GM21619 (cell line): ENCODE results near the gene CACNA2D4.
"Not testable (repeated sequence)": the region's sequence is repeated elsewhere in the genome, so short reads cannot be mapped to it uniquely, and the experiment has no call there.

Experiments used
- ATAC-seq: cut with Tn5 transposase; IDR thresholded peaks from one replicate; pipeline ENCODE4 v1.9.1; 2021; ENCODE audit not compliant: unreplicated experiment

Gene CACNA2D4, protein sequence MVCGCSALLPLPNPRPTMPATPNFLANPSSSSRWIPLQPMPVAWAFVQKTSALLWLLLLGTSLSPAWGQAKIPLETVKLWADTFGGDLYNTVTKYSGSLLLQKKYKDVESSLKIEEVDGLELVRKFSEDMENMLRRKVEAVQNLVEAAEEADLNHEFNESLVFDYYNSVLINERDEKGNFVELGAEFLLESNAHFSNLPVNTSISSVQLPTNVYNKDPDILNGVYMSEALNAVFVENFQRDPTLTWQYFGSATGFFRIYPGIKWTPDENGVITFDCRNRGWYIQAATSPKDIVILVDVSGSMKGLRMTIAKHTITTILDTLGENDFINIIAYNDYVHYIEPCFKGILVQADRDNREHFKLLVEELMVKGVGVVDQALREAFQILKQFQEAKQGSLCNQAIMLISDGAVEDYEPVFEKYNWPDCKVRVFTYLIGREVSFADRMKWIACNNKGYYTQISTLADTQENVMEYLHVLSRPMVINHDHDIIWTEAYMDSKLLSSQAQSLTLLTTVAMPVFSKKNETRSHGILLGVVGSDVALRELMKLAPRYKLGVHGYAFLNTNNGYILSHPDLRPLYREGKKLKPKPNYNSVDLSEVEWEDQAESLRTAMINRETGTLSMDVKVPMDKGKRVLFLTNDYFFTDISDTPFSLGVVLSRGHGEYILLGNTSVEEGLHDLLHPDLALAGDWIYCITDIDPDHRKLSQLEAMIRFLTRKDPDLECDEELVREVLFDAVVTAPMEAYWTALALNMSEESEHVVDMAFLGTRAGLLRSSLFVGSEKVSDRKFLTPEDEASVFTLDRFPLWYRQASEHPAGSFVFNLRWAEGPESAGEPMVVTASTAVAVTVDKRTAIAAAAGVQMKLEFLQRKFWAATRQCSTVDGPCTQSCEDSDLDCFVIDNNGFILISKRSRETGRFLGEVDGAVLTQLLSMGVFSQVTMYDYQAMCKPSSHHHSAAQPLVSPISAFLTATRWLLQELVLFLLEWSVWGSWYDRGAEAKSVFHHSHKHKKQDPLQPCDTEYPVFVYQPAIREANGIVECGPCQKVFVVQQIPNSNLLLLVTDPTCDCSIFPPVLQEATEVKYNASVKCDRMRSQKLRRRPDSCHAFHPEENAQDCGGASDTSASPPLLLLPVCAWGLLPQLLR

DNA sequence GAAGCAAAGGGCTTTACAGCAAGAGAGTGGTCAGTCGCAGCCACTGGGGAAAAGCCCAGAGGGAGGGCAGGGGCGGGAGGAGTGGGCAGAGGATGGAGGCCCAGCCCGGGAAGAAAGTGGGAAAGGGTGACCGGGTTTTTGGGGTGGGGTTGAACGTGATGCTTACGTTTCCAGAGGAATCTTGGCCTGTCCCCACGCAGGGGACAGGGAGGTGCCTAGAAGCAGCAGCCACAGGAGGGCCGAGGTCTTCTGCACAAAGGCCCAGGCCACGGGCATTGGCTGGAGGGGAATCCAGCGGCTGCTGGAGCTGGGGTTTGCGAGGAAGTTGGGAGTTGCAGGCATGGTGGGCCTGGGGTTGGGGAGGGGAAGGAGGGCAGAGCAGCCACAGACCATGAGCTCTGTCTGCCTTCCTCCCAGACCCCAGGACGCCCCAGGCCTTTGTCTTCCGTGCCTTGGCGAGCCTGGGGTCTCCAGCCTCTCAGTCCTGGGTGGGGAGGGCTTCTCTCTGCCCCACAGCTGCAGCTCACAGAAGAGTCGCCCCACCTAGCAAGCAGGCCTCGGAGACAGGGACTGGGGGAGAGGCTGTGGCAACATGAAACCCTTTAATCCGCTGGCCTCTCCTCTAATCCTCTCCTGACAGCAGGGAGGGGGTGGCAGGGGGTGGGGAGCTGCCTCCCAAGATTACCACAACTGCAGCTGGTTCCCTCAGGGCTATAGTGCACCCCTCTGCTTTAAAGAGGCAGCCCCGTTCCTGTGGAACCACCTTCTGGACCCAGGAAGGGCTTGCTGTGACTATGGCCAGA is at the start of gene CACNA2D4:
TSS of gene CACNA2D4 (minus strand) at position 572 of the 803 bp plus-strand sequence. CDS start at position 393, 179 bp downstream.
- no peak for ATAC-seq

DNA sequence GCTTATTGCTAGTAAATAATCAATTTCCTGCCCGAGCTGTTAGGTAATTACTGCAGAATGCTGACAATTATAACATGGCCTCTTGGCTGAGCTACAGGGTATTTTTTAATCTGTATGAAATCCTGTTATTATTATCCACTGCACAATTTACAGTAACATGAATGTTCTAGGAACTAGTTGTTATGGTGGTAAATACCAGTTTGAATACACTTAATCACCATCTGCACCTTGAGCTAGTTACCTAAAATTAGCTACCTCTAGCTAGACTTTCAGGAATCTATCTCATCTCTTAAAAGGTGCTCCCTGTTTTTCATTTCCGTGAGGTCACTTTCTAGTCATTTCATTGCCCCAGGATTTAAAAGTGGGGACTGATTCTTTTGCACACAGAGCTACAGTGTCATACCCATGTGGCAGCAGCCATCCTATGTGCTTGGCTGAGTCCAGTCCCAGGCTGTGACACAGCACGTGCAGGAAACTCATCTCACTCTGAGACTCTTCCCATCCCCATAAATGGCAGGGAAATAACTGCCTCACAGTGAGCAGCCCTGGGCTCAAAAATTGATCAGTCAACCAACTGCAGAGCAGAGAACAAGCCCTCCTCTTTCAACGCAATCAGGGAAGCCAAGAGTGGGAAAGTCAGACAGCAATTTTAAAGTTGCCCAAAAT is 48.2 kb upstream of the CACNA2D4 start:
- ATAC-seq, result no peak

DNA sequence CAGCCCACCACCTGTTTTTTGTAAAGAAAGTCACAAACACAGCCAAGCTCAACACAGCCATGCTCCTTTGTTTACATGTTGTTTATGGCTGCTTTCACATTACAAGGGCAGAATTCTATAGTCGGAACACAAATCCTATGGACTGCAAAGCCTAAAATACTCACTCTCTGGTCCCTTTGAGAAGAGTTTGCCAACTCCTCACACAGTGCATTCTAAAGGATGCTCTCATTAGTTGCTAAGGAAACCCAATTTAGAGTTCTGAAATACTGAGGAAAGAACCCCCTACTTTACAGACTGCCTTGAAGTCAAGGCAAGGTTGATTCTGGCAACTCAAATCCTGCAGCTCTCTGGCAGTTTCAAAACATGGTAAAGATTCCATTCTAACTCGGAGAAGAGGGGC is 47.5 kb upstream of the CACNA2D4 start:
- ATAC-seq, result no peak

DNA sequence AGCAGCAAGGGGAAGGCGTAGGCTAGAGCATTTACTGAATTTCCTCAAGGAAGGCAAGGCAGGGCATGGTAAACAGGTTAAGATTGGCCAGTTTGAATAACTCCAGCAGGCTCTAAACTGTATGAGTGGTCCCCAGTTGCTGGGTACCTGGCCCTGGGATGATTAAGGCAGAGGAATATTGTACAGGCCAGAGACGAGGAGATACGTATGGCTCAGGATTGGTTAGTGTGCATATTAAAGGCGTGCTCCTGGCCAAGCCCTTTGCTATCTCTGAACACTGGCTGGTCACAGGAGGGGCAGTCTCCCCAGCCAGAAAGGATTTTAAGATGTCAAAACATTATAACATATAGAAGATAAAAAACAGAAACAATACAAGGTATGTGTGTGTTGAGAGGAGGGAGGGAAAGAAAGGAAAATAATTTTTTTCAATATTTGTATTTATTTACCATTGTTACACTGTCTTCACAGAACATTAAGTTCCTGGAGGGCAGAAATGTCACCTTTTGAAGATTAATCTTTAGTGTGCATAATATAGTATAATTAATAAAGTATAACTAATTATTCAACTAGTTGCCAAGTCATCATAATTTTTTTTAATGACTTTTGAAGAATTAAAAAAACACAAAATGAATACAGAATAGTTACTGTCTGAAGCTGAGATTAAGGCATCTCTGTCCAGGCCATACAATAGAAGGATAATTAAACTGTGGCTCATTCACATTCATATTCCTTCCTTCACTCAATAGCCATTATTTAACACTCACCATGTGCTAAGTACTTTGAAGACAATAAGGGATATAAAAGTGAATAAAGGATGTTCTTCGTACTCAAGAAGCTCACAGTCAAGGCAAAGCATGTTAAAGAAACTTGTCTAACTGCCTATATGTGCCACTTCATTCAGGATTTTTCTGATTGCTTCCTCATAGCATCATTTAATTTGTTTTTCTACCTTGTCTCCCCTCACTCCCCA is 43.9 kb upstream of the CACNA2D4 start:
- no peak for ATAC-seq

DNA sequence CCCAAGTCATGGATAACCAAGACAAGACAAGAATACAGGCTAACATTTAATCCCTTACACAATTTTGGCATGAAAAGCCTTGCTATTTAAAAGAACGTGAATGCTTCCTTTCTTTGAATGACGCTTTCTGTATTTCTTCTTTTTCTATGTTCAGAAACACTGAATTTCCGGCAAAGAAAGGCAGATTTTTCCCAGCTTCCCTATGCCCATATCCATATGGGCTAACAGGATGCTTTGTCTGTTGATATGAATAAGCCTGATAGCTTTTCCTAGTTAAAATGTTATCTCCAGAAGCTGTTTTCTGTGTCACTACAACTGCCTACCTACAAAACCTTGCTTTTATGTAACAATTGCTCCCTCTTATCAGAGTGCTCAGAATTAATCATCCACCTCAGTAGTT is 38.3 kb upstream of the CACNA2D4 start:
- no peak for ATAC-seq

DNA sequence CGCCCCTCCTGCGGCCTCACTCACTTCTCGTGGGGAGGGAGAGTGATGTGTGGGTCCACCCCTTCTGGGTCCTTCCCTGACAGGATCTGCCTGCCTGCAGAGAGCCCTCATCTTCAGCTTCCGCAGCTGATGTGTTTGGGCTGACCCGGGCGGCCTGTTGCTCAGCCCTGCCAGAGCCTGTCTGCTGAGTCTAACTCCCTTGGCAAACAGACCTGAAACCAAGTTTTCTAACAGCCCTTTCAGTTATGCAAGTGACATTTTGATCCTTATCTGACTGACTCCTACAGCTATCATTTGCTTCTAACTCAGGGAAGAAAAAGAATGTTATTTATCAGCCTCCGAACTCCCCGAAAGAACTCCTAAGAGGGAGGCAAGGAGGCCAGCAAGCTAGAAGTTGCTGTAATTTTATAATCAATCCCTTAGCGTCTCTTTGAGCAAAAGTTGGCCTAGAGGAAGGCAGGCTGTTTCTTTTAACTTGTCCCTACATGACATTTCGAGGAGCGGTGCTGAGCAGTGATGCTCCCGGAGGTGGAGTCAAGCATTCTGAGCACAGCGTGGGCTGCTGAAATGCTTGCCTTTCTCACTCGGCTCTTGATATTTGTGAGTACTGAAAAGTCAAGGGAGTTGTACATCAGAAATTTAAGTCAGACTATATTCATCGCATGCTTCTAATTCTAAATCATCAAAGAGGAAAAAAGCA is 31.5 kb upstream of the CACNA2D4 start:
- no peak for ATAC-seq

DNA sequence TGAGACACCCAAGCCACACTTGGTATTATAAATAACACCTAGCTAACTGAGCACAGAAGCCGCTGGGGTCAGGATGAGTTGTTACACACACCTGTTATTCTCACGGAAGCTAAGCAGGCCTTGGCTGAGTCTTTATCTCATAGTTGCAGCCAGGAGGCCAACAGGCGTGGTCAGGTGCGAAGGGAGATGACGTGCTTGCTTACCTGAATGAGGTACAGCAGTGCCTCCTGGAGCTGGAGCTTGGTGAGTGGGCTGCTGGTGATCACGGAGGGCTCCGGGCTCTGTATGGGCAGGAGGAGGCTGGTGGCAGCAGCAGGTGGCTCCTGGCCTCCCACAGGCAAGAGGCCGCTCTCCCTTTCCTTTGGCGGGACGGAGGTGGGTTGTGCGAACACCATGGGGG is 30.4 kb upstream of the CACNA2D4 start:
- ATAC-seq, result no peak

DNA sequence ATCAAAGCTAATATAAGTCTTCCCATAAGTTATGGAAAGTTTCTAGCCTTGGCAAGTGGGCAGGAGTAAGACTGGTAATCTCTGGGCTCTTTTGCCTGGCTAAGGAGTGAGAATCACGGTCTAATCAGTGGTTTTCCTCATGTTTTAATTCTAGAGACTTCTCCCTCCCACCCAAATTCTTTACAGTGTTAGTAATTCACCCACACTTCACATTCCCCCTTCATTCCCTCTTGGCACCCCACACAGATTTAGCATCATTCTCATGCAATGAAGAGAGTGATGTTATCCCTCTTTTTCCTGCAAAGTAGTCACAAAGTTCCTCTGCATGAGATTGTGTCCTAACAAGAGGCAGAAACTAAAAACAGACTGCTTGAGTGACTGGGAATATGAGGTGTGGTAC is 28.6 kb upstream of the CACNA2D4 start:
- no peak for ATAC-seq

DNA sequence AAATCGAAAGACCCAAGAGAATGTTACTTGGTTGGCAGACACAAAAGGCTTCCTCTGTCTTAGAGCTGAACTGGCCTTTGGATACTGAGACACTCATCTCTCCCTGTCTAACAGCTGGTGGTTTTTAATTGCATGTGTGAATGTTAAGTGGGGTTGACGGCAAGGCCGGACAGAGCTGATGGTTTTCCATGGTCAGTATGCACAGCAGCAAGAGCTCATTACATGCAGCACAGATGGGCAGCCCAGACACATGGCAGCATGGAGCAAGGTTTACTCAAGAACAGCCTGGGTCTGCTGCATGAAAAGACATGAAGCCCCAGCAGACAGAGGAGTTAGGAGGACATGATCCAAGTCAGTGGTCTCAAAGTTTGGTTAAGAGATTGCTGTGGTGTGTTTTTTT is 27.8 kb upstream of the CACNA2D4 start:
- ATAC-seq, result no peak

DNA sequence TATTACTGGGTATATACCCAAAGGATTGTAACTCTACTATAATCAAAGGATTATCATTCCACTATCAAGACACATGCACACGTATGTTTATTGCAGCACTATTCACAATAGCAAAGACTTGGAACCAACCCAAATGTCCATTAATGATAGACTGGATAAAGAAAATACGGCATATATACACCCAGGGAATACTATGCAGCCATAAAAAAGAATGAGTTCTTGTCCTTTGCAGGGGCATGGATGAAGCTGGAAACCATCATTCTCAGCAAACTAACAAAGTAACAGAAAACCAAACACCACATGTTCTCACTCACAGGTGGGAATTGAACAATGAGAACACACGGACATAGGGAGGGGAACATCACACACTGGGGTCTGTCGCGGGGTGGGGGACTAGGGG is 27.1 kb upstream of the CACNA2D4 start:
- not testable (repeated sequence) for ATAC-seq

DNA sequence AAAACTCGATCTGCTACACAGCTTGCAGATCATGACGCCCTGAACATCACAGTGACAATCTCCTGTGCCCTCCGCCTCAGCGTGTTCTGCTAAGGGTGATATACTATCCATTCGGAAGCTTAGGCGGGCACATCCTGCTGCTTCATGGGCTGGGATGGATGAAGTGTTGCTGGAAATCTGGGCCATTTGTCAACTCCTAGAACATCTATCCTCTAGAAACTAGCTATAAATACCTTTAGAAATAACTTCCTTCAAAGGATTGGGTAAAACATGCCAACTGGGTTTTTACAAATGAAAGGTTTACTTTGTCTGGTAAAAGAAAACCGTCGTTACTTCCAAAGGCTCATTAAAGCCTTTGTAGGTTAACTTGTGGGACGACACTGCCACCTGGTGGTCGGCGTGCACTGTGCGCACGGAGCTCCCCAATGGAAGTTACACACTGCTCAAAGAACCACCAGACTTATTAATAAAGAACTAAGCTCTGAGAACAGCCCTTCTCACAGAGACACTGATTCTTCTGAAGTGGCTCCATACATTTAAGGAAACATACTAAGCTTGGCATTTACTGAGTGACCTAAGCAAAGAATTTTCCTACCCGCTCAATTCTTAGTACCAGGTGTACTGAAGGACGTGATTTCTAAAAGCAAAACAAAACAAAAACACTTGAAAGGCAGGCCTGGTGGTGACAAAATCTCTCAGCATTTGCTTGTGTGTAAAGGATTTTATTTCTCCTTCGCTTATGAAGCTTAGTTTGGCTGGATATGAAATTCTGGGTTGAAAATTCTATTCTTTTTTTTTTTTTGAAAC is 21.6 kb upstream of the CACNA2D4 start:
- peak; percentile 65 for ATAC-seq

DNA sequence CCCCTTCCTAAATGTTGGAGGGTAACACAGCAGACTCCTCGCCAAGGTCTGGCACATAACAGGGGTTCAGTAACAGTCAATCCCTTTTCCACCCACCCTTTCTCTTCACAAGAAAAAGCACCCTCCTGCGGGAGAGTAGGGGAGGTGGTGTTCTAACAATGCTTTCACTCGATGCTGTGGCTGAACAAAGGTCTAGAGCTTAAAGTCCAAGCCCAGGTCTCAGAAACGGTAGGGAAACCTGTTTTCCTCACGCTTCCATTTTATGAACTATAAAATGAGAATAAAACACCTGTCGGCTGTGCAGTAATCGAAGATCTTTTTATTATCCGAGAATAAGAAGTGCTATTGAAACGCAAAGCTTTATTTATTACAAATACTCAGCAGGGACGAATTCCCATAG is 20.9 kb upstream of the CACNA2D4 start:
- no peak for ATAC-seq

DNA sequence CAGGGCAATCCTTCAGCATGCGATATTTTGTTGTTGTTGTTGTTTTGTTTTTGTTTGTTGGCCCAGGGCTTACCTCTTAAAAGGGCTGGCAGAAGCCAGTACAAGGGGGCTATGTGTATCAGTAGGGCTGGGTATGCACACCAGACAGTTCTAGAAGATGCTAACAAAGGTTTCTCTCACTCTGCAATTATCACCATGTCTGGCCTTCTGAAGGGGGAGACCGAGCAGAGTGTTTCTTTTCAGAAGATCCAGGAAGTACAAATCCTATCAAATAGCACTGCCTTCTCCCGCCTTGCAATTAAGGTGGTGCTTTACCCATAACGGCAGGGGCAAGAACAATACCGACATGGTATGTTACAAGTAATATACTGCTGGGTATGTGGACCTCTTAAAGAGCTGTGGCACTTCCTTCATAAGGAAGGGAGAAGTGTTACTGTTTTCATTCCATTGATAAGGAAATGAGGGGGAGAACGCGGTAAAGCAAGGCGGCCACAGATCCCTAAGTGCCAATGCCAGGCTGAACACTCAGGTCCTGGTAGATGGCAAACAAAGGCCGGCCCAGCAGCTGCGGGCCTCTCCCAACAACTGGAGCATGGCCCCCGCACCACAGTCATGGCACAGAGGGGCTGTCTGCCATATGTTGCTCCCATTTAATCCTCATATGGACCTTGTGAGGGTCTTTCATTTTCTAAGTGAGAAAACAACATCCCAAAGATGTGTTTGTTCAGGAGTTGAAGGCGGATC is 19.2 kb upstream of the CACNA2D4 start:
- ATAC-seq, result no peak

DNA sequence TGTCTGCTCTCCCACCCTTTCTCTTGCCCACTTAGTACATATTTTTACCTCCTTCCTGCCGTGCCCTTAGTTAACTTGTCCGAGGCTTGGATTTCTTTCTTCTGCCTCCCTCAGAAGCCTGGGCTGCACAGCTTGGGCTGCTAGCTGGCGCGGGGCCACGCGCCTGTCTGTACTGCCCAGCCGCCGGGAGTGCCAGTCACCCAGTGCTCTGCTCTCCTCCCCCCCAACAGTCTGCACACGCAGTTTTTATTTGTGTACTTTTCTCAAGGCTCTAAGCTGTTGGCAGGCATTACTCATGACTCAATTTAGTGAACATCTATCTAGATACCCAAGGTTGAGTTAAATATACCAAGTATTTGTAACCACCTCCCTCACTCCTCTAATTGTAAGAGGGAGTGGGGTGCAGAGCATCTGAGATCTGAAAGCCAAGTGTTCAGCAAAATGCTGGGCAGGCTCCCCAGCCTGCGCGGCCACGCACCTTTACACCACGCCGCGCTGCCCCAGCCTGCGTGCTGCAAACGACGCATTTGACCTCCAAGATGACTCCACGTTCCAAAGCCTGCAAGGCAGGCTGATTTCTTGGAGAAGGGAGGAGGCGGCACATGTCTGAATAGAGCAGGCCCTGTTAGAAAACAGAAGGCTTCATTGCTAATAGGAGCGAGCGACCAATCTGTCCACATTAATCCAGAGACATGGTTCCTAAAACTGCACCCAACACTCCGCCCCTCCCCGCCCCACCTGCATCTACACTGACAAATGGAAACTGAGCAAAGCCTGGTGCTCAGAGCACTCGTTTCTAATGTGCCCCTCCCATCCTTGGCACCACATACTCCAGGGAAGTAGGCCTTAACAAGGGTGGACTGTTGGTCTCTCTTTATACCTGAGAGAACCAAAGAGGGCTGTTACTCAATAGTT is 18.2 kb upstream of the CACNA2D4 start:
- ATAC-seq, result no peak

DNA sequence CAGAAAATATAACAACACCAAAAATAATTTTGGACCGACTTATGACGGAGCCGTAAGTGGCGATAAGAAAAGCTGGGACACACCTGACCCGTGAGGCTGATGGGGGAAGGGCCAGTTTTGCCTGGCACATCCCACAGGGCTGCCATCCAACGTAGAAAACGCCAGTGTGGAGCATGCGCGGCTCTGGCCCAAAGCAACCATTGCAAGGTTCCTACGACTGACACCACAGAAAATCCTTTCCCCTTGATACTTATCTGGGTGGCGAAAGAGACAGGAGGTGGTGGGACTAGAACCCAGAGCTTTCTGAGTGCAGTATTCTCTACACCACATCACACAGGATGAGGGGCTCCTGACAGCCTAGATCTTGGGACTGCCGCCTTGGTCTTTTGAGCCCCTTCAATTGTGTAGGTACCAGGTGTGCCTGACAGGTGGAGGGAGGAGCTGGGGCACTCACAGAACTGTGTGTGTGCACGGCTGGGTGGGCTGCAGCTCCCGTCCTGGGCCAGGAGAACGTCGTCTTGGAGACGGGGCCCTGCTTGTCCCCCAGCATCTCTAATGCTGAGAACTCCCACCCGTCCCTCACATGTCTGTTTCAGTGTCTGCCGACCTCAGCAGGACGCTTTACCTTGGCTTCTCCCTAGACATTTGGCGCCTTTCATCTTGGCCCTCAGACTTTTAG is 17.4 kb upstream of the CACNA2D4 start:
- no peak for ATAC-seq
